Measurements from ENCODE around the gene LILRA2. TPM values are rescaled to one million over a fixed set of nuclear protein-coding genes. Genes with fewer than 3 reads are reported as not detected.

Gene LILRA2
- 0.53 TPM for total RNA-seq
- polyA plus RNA-seq (ENCODE audit: insufficient read depth in 1 of 8, insufficient read length in 8 of 8, low replicate concordance in 1 of 8) = 1 to 10 TPM in 4 of 8 donors, under 1 TPM in 4; 0.51 to 1.6 (median 1.0) TPM
- long read RNA-seq, donor 1 = 0 reads
- long read RNA-seq, donor 2 = 0 reads
- long read RNA-seq, donor 3, full-length matches to known transcripts = 1 of 1 reads
- long read RNA-seq, donor 3, partial matches to known transcripts = 0 of 1 reads
- long read RNA-seq, donor 3, other reads (novel, unspliced or antisense) = 0 of 1 reads
- long read RNA-seq, donor 4 = 0 reads
- long read RNA-seq, donor 5 = 0 reads
- long read RNA-seq, donor 6 = 0 reads
- long read RNA-seq, donor 7 = 0 reads
- long read RNA-seq, donor 8 = 0 reads
- long read RNA-seq, donor 9 = 0 reads
- long read RNA-seq, donor 10 = 0 reads
- long read RNA-seq, donor 11 = 0 reads

DNA sequence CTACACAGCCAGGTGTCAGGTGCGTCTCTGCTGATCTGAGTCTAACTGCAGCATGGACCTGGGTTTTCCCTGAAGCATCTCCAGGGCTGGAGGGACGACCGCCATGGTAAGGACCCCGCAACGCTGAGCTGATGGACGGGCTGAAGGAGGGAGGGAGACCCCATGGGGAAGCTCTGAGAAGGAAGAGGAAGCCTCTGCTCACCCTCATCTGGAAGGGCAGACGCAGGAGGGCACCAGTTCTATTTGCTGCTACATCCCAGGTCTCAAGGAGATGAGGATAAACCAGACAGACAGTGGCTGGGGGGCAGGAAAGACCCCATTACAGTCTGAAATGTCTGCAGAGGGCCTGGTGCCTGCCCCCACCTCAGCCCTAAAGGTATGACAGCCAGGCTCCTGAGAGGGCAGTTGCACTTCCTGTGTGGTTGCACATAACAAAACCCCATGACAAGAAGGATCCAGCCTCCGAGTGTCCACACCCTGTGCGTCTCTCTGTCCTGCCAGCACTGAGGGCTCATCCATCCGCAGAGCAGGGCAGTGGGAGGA, at the start of gene LILRA2:
Gene LILRA2 (plus strand): TSS at position 461 of the 543 bp plus-strand sequence. CDS start 89 bp downstream, outside the sequence.
- Histone ChIP-seq H3K4me1 (ENCODE audit: control insufficient read depth, insufficient read depth, low read length) (no peaks in the 10 kb centered on the region), H3K4me3 (ENCODE audit: low read length) (no peak within 1 kb of the TSS), H3K27ac (ENCODE audit: low read length) (no peak within 1 kb of the TSS), H3K36me3 (ENCODE audit: control insufficient read depth, insufficient read depth, low read length) (no peaks in the 10 kb centered on the region), H3K27me3 (ENCODE audit: control insufficient read depth, insufficient read depth, low read length) (no peaks in the 10 kb centered on the region), H3K9me3 (replicated peaks; ENCODE audit: control insufficient read depth, low read depth, low read length) (peaks cover 11% of the 10 kb centered on the region)
- DNase-seq = no peak
- WGBS (ENCODE audit: insufficient coverage) = 71% methylated on average over 8 of the region's 10 CpGs

DNA sequence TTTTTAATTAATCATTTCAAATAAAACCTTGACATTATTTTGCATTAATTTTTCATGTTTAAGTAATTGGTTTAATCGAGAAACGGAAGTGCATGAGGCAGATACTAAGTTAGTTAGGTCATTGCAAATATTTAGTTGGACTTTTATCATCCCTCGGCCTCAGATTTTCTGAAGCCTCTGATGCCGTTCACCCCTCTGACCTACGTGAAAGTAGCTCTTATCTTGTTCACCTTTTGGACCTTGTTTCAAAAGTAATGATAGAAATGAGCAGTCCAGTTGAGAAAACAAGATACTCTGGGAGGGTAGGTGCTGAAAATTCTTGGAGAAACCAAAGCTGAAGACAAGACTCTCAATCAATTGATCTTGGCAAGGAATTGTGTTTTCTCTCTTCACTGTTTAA, 48.0 kb upstream of the LILRA2 start:
- H3K9me3 ChIP-seq (replicated peaks; ENCODE audit: control insufficient read depth, low read depth, low read length) = no peaks in the 10 kb centered on the region
- DNase-seq = no peak
- WGBS (ENCODE audit: insufficient coverage) = 92% methylated on average over 2 of the region's 5 CpGs
- no peak overlapping the region for H3K27ac ChIP-seq (ENCODE audit: low read length)
- no peak overlapping the region for H3K4me3 ChIP-seq (ENCODE audit: low read length)
- H3K4me1 ChIP-seq (ENCODE audit: control insufficient read depth, insufficient read depth, low read length) = no peaks in the 10 kb centered on the region
- H3K27me3 ChIP-seq (ENCODE audit: control insufficient read depth, insufficient read depth, low read length) = no peaks in the 10 kb centered on the region
- H3K36me3 ChIP-seq (ENCODE audit: control insufficient read depth, insufficient read depth, low read length) = no peaks in the 10 kb centered on the region

- Histone ChIP-seq H3K9me3 (replicated peaks; ENCODE audit: control insufficient read depth, low read depth, low read length) (no peaks in the 10 kb centered on the region), H3K27me3 (ENCODE audit: control insufficient read depth, insufficient read depth, low read length) (no peaks in the 10 kb centered on the region), H3K27ac (ENCODE audit: low read length) (no peak overlapping the region), H3K36me3 (ENCODE audit: control insufficient read depth, insufficient read depth, low read length) (no peaks in the 10 kb centered on the region), H3K4me1 (ENCODE audit: control insufficient read depth, insufficient read depth, low read length) (no peaks in the 10 kb centered on the region), H3K4me3 (ENCODE audit: low read length) (no peak overlapping the region)
- no peak for DNase-seq
- WGBS (ENCODE audit: insufficient coverage) = 87% methylated on average over 26 of the region's 26 CpGs
Observed at GRCh38 chr19:54526972-54527371, 46.6 kb upstream of the LILRA2 start.

DNA sequence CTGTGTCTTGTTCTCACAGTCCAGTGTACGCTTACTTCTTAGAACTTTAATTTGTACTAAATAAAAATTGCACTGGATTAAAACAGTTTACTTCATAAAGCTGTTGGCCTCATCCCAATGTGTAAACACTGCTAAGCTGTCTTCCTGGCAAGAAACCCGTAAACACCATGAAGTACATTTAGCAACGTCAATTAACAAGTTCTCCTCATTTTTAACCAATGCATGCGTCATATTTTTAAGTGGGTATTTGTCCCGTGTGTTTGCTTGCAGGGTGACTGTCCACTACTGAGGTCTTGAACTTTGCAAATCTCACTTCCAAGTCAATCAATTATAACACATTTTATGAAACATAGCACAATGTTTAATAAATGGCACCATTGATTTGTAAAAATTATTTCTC, 42.7 kb upstream of the LILRA2 start:
- peaks cover 2% of the 10 kb centered on the region for H3K9me3 ChIP-seq (replicated peaks; ENCODE audit: control insufficient read depth, low read depth, low read length)
- no peaks in the 10 kb centered on the region for H3K36me3 ChIP-seq (ENCODE audit: control insufficient read depth, insufficient read depth, low read length)
- DNase-seq = no peak
- H3K27ac ChIP-seq (ENCODE audit: low read length) = no peak overlapping the region
- no CpG with 5 or more reads among the region's 5 CpGs for WGBS (ENCODE audit: insufficient coverage)
- no peaks in the 10 kb centered on the region for H3K4me1 ChIP-seq (ENCODE audit: control insufficient read depth, insufficient read depth, low read length)
- no peak overlapping the region for H3K4me3 ChIP-seq (ENCODE audit: low read length)
- no peaks in the 10 kb centered on the region for H3K27me3 ChIP-seq (ENCODE audit: control insufficient read depth, insufficient read depth, low read length)

- Histone ChIP-seq H3K9me3 (replicated peaks; ENCODE audit: control insufficient read depth, low read depth, low read length) (peaks cover 2% of the 10 kb centered on the region), H3K27ac (ENCODE audit: low read length) (no peak overlapping the region), H3K4me3 (ENCODE audit: low read length) (no peak overlapping the region), H3K36me3 (ENCODE audit: control insufficient read depth, insufficient read depth, low read length) (no peaks in the 10 kb centered on the region), H3K27me3 (ENCODE audit: control insufficient read depth, insufficient read depth, low read length) (no peaks in the 10 kb centered on the region), H3K4me1 (ENCODE audit: control insufficient read depth, insufficient read depth, low read length) (no peaks in the 10 kb centered on the region)
- WGBS (ENCODE audit: insufficient coverage) = 83% methylated on average over 1 of the region's 4 CpGs
- peak; percentile 7 for DNase-seq
Observed at GRCh38 chr19:54532528-54532927, 41.1 kb upstream of the LILRA2 start.

DNA sequence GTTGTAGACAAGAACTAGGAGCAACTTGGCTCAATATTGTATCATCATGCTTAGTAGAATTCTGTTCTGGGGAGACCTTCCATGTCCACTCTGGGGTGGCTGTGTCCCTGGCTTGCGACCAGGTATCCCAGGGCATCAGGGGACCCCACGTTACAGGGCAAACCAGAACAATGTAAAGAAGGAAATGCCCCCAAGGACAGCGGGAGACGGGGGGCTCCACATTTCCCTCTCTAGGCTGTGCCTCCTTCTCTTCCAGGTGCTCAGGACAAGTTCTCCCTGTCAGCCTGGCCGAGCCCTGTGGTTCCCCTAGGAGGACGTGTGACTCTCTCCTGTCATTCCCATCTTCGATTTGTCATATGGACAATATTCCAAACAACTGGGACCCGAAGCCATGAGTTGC, 40.1 kb upstream of the LILRA2 start:
- no peaks in the 10 kb centered on the region for H3K27me3 ChIP-seq (ENCODE audit: control insufficient read depth, insufficient read depth, low read length)
- H3K4me1 ChIP-seq (ENCODE audit: control insufficient read depth, insufficient read depth, low read length) = no peaks in the 10 kb centered on the region
- no peak overlapping the region for H3K27ac ChIP-seq (ENCODE audit: low read length)
- no peaks in the 10 kb centered on the region for H3K36me3 ChIP-seq (ENCODE audit: control insufficient read depth, insufficient read depth, low read length)
- no peak overlapping the region for H3K4me3 ChIP-seq (ENCODE audit: low read length)
- no peak for DNase-seq
- WGBS (ENCODE audit: insufficient coverage) = 74% methylated on average over 8 of the region's 8 CpGs
- H3K9me3 ChIP-seq (replicated peaks; ENCODE audit: control insufficient read depth, low read depth, low read length) = peaks cover 2% of the 10 kb centered on the region

- Histone ChIP-seq H3K4me1 (ENCODE audit: control insufficient read depth, insufficient read depth, low read length) (no peaks in the 10 kb centered on the region), H3K27me3 (ENCODE audit: control insufficient read depth, insufficient read depth, low read length) (no peaks in the 10 kb centered on the region), H3K27ac (ENCODE audit: low read length) (no peak overlapping the region), H3K36me3 (ENCODE audit: control insufficient read depth, insufficient read depth, low read length) (no peaks in the 10 kb centered on the region), H3K4me3 (ENCODE audit: low read length) (no peak overlapping the region), H3K9me3 (replicated peaks; ENCODE audit: control insufficient read depth, low read depth, low read length) (peaks cover 2% of the 10 kb centered on the region)
- 57% methylated on average over 2 of the region's 8 CpGs for WGBS (ENCODE audit: insufficient coverage)
- DNase-seq = no peak
Observed at GRCh38 chr19:54534156-54534555, 39.4 kb upstream of the LILRA2 start.

GRCh38 chr19:54535601-54536000, 38.0 kb upstream of the LILRA2 start:
- Histone ChIP-seq H3K9me3 (replicated peaks; ENCODE audit: control insufficient read depth, low read depth, low read length) (peaks cover 2% of the 10 kb centered on the region), H3K36me3 (ENCODE audit: control insufficient read depth, insufficient read depth, low read length) (no peaks in the 10 kb centered on the region), H3K27ac (ENCODE audit: low read length) (no peak overlapping the region), H3K4me1 (ENCODE audit: control insufficient read depth, insufficient read depth, low read length) (no peaks in the 10 kb centered on the region), H3K27me3 (ENCODE audit: control insufficient read depth, insufficient read depth, low read length) (peaks cover 1% of the 10 kb centered on the region), H3K4me3 (ENCODE audit: low read length) (no peak overlapping the region)
- WGBS (ENCODE audit: insufficient coverage) = 90% methylated on average over 6 of the region's 9 CpGs
- DNase-seq = no peak

DNA sequence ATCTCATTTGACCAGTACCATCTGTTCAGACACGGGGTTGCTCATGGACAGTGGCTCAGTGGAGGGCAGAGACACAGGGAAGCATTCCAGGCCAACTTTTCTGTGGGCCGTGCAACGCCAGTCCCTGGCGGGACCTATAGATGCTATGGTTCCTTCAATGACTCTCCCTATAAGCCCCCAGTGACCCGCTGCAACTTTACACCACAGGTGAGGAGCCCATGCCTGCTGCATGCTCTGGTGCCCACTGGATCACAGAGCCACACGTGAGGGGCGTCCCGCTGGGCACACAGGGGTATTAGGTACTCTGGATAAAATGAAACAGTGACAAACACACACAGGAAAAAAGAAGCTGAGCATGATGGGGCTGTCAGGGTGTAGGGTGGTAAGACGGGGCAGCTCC, 36.6 kb upstream of the LILRA2 start:
- 77% methylated on average over 3 of the region's 9 CpGs for WGBS (ENCODE audit: insufficient coverage)
- peaks cover 3% of the 10 kb centered on the region for H3K27me3 ChIP-seq (ENCODE audit: control insufficient read depth, insufficient read depth, low read length)

GRCh38 chr19:54541712-54542111, 31.9 kb upstream of the LILRA2 start:
- no peaks in the 10 kb centered on the region for H3K9me3 ChIP-seq (replicated peaks; ENCODE audit: control insufficient read depth, low read depth, low read length)
- H3K27me3 ChIP-seq (ENCODE audit: control insufficient read depth, insufficient read depth, low read length) = peaks cover 3% of the 10 kb centered on the region
- H3K27ac ChIP-seq (ENCODE audit: low read length) = no peak overlapping the region
- no peak for DNase-seq
- no peaks in the 10 kb centered on the region for H3K4me1 ChIP-seq (ENCODE audit: control insufficient read depth, insufficient read depth, low read length)
- WGBS (ENCODE audit: insufficient coverage) = 50% methylated on average over 1 of the region's 2 CpGs
- no peak overlapping the region for H3K4me3 ChIP-seq (ENCODE audit: low read length)
- H3K36me3 ChIP-seq (ENCODE audit: control insufficient read depth, insufficient read depth, low read length) = no peaks in the 10 kb centered on the region

More for the DNA sequence above, 36.6 kb upstream of the LILRA2 start:
- Histone ChIP-seq H3K9me3 (replicated peaks; ENCODE audit: control insufficient read depth, low read depth, low read length) (peaks cover 2% of the 10 kb centered on the region), H3K4me1 (ENCODE audit: control insufficient read depth, insufficient read depth, low read length) (no peaks in the 10 kb centered on the region), H3K36me3 (ENCODE audit: control insufficient read depth, insufficient read depth, low read length) (no peaks in the 10 kb centered on the region), H3K27ac (ENCODE audit: low read length) (no peak overlapping the region), H3K4me3 (ENCODE audit: low read length) (no peak overlapping the region)
- no peak for DNase-seq

Data from muscle of leg (tissue), 16 donors.